K562 (cell line): ENCODE measurements around the gene HCN4. TPM values are rescaled to one million over a fixed set of nuclear protein-coding genes. Genes with fewer than 3 reads are reported as not detected.

Experiments used
- CBX8 ChIP-seq: fragments of 200-600 bp; sonication (generic); IDR thresholded peaks from 2 replicates; pipeline ENCODE4 v1.6.1; 2012; ENCODE audit warnings: borderline replicate concordance, mixed run types, low read depth, mild to moderate bottlenecking, moderate library complexity, mixed read lengths, low read length, control low read depth, inconsistent platforms; ENCODE audit not compliant: poor library complexity, severe bottlenecking; ENCODE audit errors: extremely low read depth
- FOXA1 ChIP-seq: fragments of 450-650 bp; IDR thresholded peaks from 2 replicates; pipeline ENCODE4 v1.6.1; 2016; ENCODE audit warnings: mild to moderate bottlenecking, borderline replicate concordance
- HLTF ChIP-seq: fragments of 450-650 bp; IDR thresholded peaks from 2 replicates; pipeline ENCODE4 v1.6.1; 2016
- NR1H2 ChIP-seq: sonication (generic); formaldehyde crosslinking; IDR thresholded peaks from 2 replicates; pipeline ENCODE4 v1.4.0; 2020; ENCODE audit warnings: mild to moderate bottlenecking, missing genetic modification reagents
- RFX7 ChIP-seq: fragments of 250-450 bp; sonication (Bioruptor Pico); IDR thresholded peaks from 2 replicates; pipeline ENCODE4 v1.5.1; 2021; ENCODE audit warnings: mild to moderate bottlenecking
- ZBTB1 ChIP-seq: sonication (generic); formaldehyde crosslinking; IDR thresholded peaks from 2 replicates; pipeline ENCODE4 v1.8.1; 2023; ENCODE audit warnings: missing genetic modification reagents, low read depth, mild to moderate bottlenecking, borderline replicate concordance
- ZNF277 ChIP-seq: fragments of 250-450 bp; sonication (Bioruptor Pico); IDR thresholded peaks from 2 replicates; pipeline ENCODE4 v1.8.0; 2022; ENCODE audit warnings: inconsistent platforms, mild to moderate bottlenecking, moderate library complexity, borderline replicate concordance
- ZNF592 ChIP-seq: fragments of 450-650 bp; IDR thresholded peaks from 2 replicates; pipeline ENCODE4 v1.6.1; 2017; ENCODE audit warnings: antibody characterized with exemption, mild to moderate bottlenecking
- polyA plus RNA-seq, 8 experiments: library from polyadenylated mRNA; depleted of rRNA in 4 of 8; stranded (reverse) in 5 of 8; unstranded in 3 of 8; fragments of >200 nt; fragmentation: Nextera tagmentation in 2 of 8; fragmentation: Illumina TruSeq in 1 of 8; extraction: Ambion mirVana in 2 of 8; extraction: Trizol in 1 of 8; gene quantifications; 2 replicates each; pipeline versions ENCODE4 v1.2.1 to v1.2.3, GENCODE V29; 2011 to 2014; ENCODE audit warnings: inconsistent platforms in 1 of 8, missing spikeins in 1 of 8
- total RNA-seq, 7 experiments: library from RNA; depleted of rRNA in 6 of 7; stranded (reverse); fragments of >200 nt in 6 of 7; fragmentation: Illumina TruSeq in 2 of 7; extraction: Trizol in 2 of 7; gene quantifications; 2 replicates each; pipeline versions ENCODE4 v1.2.1 to v1.2.3, GENCODE V29; 2011 to 2021; ENCODE audit warnings: low replicate concordance in 1 of 7

Gene HCN4
- total and polyA plus RNA-seq, 9 of the 15 experiments (the other 6 are each of a cell fraction or from before 2014, with no cell fraction given), result not detected

GRCh38 chr15:73341886-73342600, 26.7 kb downstream of the HCN4 start (continued):
- TF ChIP-seq CBX8 (no peak), ZNF277 (CRISPR knock-in tag) (no peak), HLTF (no peak), FOXA1 (no peak), RFX7 (CRISPR knock-in tag) (no peak), ZNF592 (no peak), ZBTB1 (no peak), NR1H2 (CRISPR knock-in tag) (no peak)
